OCI-LY1 (cell line): ENCODE data around the gene PTBP2.
"Not testable (repeated sequence)": the region's sequence is repeated elsewhere in the genome, so short reads cannot be mapped to it uniquely, and the experiment has no call there.

Source experiments
- H2AFZ ChIP-seq: fragments of 200-600 bp; sonication (generic), shearing (Covaris generic); 2 replicates; pipeline ENCODE4 v1.6.0; 2014; ENCODE audit warnings: antibody characterized with exemption, mild to moderate bottlenecking, low read length
- H3F3A ChIP-seq: fragments of 200-600 bp; sonication (generic), shearing (Covaris generic); 2 replicates; pipeline ENCODE4 v1.6.0; 2014; ENCODE audit warnings: mild to moderate bottlenecking, antibody characterized with exemption, low read length, moderate library complexity; ENCODE audit not compliant: insufficient read depth
- H3K27ac ChIP-seq: fragments of 200-600 bp; sonication (generic); 2 replicates; pipeline ENCODE4 v1.5.1; 2014; ENCODE audit warnings: low read length, mixed run types, mild to moderate bottlenecking, low read depth; ENCODE audit not compliant: poor library complexity, severe bottlenecking
- H3K27me3 ChIP-seq: fragments of 200-600 bp; sonication (generic); 2 replicates; pipeline ENCODE4 v1.6.0; 2014; ENCODE audit warnings: antibody characterized with exemption, mild to moderate bottlenecking, low read length, moderate library complexity; ENCODE audit not compliant: insufficient read depth
- H3K36me3 ChIP-seq: fragments of 200-600 bp; sonication (generic); 2 replicates; pipeline ENCODE4 v1.6.1; 2014; ENCODE audit warnings: mild to moderate bottlenecking, antibody characterized with exemption, low read length, moderate library complexity, mixed read lengths; ENCODE audit not compliant: insufficient read depth
- H3K4me1 ChIP-seq: fragments of 200-600 bp; sonication (generic); 2 replicates; pipeline ENCODE4 v1.5.1; 2014; ENCODE audit warnings: mild to moderate bottlenecking, low read length, moderate library complexity; ENCODE audit not compliant: insufficient read depth, severe bottlenecking
- H3K4me2 ChIP-seq: fragments of 200-600 bp; sonication (generic), shearing (Covaris generic); 2 replicates; pipeline ENCODE4 v1.6.1; 2014; ENCODE audit warnings: low read length
- H3K4me3 ChIP-seq: fragments of 200-600 bp; sonication (generic); 2 replicates; pipeline ENCODE4 v1.5.1; 2014; ENCODE audit warnings: low read length, low read depth, mild to moderate bottlenecking, mixed read lengths; ENCODE audit not compliant: poor library complexity, severe bottlenecking
- H3K79me2 ChIP-seq: fragments of 200-600 bp; shearing (Covaris generic); 2 replicates; pipeline ENCODE4 v1.6.1; 2016; ENCODE audit warnings: mixed run types, low read length, mixed read lengths; ENCODE audit not compliant: insufficient read depth
- H3K9ac ChIP-seq: fragments of 200-600 bp; sonication (generic), shearing (Covaris generic); 2 replicates; pipeline ENCODE4 v1.6.1; 2014; ENCODE audit warnings: mild to moderate bottlenecking, low read length, mixed read lengths
- H3K9me2 ChIP-seq: fragments of 200-600 bp; sonication (generic), shearing (Covaris generic); 2 replicates; pipeline ENCODE4 v1.6.1; 2014; ENCODE audit warnings: low read depth, mild to moderate bottlenecking, low read length, mixed read lengths
- H3K9me3 ChIP-seq: fragments of 200-600 bp; shearing (Covaris generic); 2 replicates; pipeline ENCODE4 v1.6.1; 2014; ENCODE audit warnings: low read length, mixed read lengths
- H4K20me1 ChIP-seq: fragments of 200-600 bp; sonication (generic), shearing (Covaris generic); 2 replicates; pipeline ENCODE4 v1.6.0; 2016; ENCODE audit warnings: mild to moderate bottlenecking, low read length; ENCODE audit not compliant: insufficient read depth
- CTCF ChIP-seq: fragments of 200-600 bp; sonication (generic), shearing (Covaris generic); IDR thresholded peaks from 2 replicates; pipeline ENCODE4 v1.5.1; 2017; ENCODE audit warnings: mild to moderate bottlenecking, antibody characterized with exemption, low read length, moderate library complexity, mixed read lengths
- EZH2 ChIP-seq: fragments of 200-600 bp; sonication (generic), shearing (Covaris generic); IDR thresholded peaks from 2 replicates; pipeline ENCODE4 v1.8.0; 2017; ENCODE audit warnings: borderline replicate concordance, mixed run types, mild to moderate bottlenecking, antibody characterized with exemption, low read length, moderate library complexity, mixed read lengths

PTBP2 gene

GRCh38 chr1:96756789-96757188, 35.2 kb downstream of the PTBP2 start:
- H3K9ac ChIP-seq, result no peak overlapping the region
- no peak overlapping the region for H3K4me2 ChIP-seq
- H3K9me3 ChIP-seq, result peaks cover 3% of the 10 kb centered on the region; the same call in 1 of the 2 replicates
- no peaks in the 10 kb centered on the region for H3K27me3 ChIP-seq
- no peak overlapping the region for H3K27ac ChIP-seq
- peaks cover 84% of the 10 kb centered on the region for H3K36me3 ChIP-seq
- no peaks in the 10 kb centered on the region for H3K9me2 ChIP-seq
- no peaks in the 10 kb centered on the region for H4K20me1 ChIP-seq
- no peak overlapping the region for H3K4me3 ChIP-seq
- H3K4me1 ChIP-seq, result no peaks in the 10 kb centered on the region
- H3K79me2 ChIP-seq, result peaks cover 5% of the 10 kb centered on the region; the same call in 1 of the 2 replicates
- no peak overlapping the region for H2AFZ ChIP-seq
- TF ChIP-seq EZH2 (no peak), CTCF (no peak)
- H3F3A ChIP-seq, result no peaks in the 10 kb centered on the region

- not testable (repeated sequence) for H2AFZ ChIP-seq, H3K27ac ChIP-seq, H3K4me3 ChIP-seq, H3K4me1 ChIP-seq, H3F3A ChIP-seq, H4K20me1 ChIP-seq, H3K9me3 ChIP-seq, H3K9me2 ChIP-seq, H3K4me2 ChIP-seq, H3K27me3 ChIP-seq, H3K79me2 ChIP-seq, H3K9ac ChIP-seq
- H3K36me3 ChIP-seq, result peaks cover 36% of the 10 kb centered on the region
These were observed 41.0 kb downstream of the PTBP2 start for GRCh38 chr1:96762586-96762985.

- Histone ChIP-seq H4K20me1 (no peaks in the 10 kb centered on the region), H3F3A (no peaks in the 10 kb centered on the region), H3K9me3 (peaks cover 3% of the 10 kb centered on the region; the same call in 1 of the 2 replicates), H3K79me2 (peaks cover 4% of the 10 kb centered on the region; the same call in 1 of the 2 replicates), H3K4me3 (no peak overlapping the region), H3K9ac (no peak overlapping the region), H3K4me1 (no peaks in the 10 kb centered on the region), H2AFZ (no peak overlapping the region), H3K9me2 (no peaks in the 10 kb centered on the region), H3K27ac (no peak overlapping the region), H3K4me2 (no peak overlapping the region), H3K27me3 (no peaks in the 10 kb centered on the region), H3K36me3 (peaks cover 35% of the 10 kb centered on the region)
- TF ChIP-seq EZH2 (no peak), CTCF (no peak)
These were observed 41.9 kb downstream of the PTBP2 start for GRCh38 chr1:96763514-96763913.

- Histone ChIP-seq H3K9ac (no peak overlapping the region), H3K9me3 (peaks cover 3% of the 10 kb centered on the region; the same call in 1 of the 2 replicates), H3K79me2 (peaks cover 4% of the 10 kb centered on the region; the same call in 1 of the 2 replicates), H3K4me3 (no peak overlapping the region), H3K4me2 (no peak overlapping the region), H3K4me1 (no peaks in the 10 kb centered on the region), H4K20me1 (no peaks in the 10 kb centered on the region), H2AFZ (no peak overlapping the region), H3F3A (no peaks in the 10 kb centered on the region), H3K27me3 (no peaks in the 10 kb centered on the region), H3K9me2 (no peaks in the 10 kb centered on the region), H3K27ac (no peak overlapping the region), H3K36me3 (peaks cover 29% of the 10 kb centered on the region)
- TF ChIP-seq CTCF (no peak), EZH2 (no peak)
These were observed 42.9 kb downstream of the PTBP2 start for GRCh38 chr1:96764469-96764868.
